K562 (cell line): Measurements from ENCODE around the gene PGAM2. TPM values are rescaled to one million over a fixed set of nuclear protein-coding genes. Genes with fewer than 3 reads are reported as not detected.
"Not testable (repeated sequence)": the region's sequence is repeated elsewhere in the genome, so short reads cannot be mapped to it uniquely, and the experiment has no call there.

ENCODE experiments used
- ATAC-seq: fragments of 200-7000 bp; cut with Tn5 transposase; 3 replicates; pipeline ENCODE4 v1.9.1; 2020; ENCODE audit warnings: moderate library complexity
- BruUV-seq: library from RNA; stranded (reverse); fragments of 400-500 nt; replicated peaks from 2 replicates; lab custom pipeline; 2021; lab: Mats Ljungman, UMichigan
- CTCF ChIA-PET: fragments of 300-600 bp; formaldehyde crosslinking; extraction: SDS; loops from one replicate; lab custom pipeline; 2021; ENCODE audit warnings: low intra/inter-chr PET ratio; lab: Yijun Ruan, JAX
- POLR2A ChIA-PET: fragments of 300-600, 350-650 bp; sonication (Branson Sonifier 250); formaldehyde crosslinking; extraction: SDS; loops from one replicate; lab custom pipeline; 2021; ENCODE audit warnings: antibody characterized with exemption, inconsistent platforms; lab: Yijun Ruan, JAX
- DNase-seq, 4 experiments: peaks; one replicate each; pipeline versions ENCODE4 v3.0.0 to v3.0.0-alpha.2; 2011 to 2018; ENCODE audit warnings: low spot score in 3 of 4, mixed read lengths in 3 of 4; ENCODE audit errors: extremely low read depth in 1 of 4
- FAIRE-seq: peaks from 2 replicates; lab custom pipeline; 2011; peaks lifted over from hg19 to GRCh38; lab: Jason Lieb, UNC
- H2AFZ ChIP-seq: 2 replicates; pipeline ENCODE4 v1.6.0; 2011; ENCODE audit warnings: low read depth, low read length, control low read depth, inconsistent platforms
- H3K27ac ChIP-seq: fragments of 200-600 bp; 3 replicates; pipeline ENCODE4 v1.8.0; 2011; ENCODE audit warnings: low read depth, mild to moderate bottlenecking, control low read depth, inconsistent platforms, low read length, moderate library complexity, mixed read lengths; ENCODE audit errors: extremely low read depth
- H3K27me3 ChIP-seq, 2 experiments: fragments of 300-600 bp in 1 of 2; 2 replicates in 1 of 2; 3 replicates in 1 of 2; pipeline versions ENCODE4 v1.6.0 to v1.8.0; 2011; ENCODE audit warnings: inconsistent platforms in 2 of 2, low read length in 2 of 2, mild to moderate bottlenecking in 1 of 2, mixed read lengths in 1 of 2, moderate library complexity in 1 of 2; ENCODE audit not compliant: control insufficient read depth in 2 of 2, insufficient read depth in 2 of 2
- H3K36me3 ChIP-seq: fragments of 300-600 bp; 3 replicates; pipeline ENCODE4 v1.8.0; 2011; ENCODE audit warnings: mild to moderate bottlenecking, low read length, inconsistent platforms; ENCODE audit not compliant: control insufficient read depth, insufficient read depth
- H3K4me1 ChIP-seq, 2 experiments: fragments of 200-600 bp in 1 of 2; replicated peaks in 1 of 2; 2 replicates in 1 of 2; 3 replicates in 1 of 2; pipeline versions ENCODE4 v1.5.1 to v1.8.0; 2011; ENCODE audit warnings: inconsistent platforms in 2 of 2, low read length in 2 of 2, mild to moderate bottlenecking in 1 of 2, mixed read lengths in 1 of 2, moderate library complexity in 1 of 2; ENCODE audit not compliant: control insufficient read depth in 2 of 2, insufficient read depth in 2 of 2
- H3K4me2 ChIP-seq: 2 replicates; pipeline ENCODE4 v1.6.1; 2011; ENCODE audit warnings: low read length, control low read depth, inconsistent platforms, mixed read lengths; ENCODE audit not compliant: insufficient read depth
- H3K4me3 ChIP-seq: fragments of 200-600 bp; sonication (generic), shearing (Covaris generic); 2 replicates; pipeline ENCODE4 v1.5.1; 2016; ENCODE audit warnings: control low read depth, inconsistent platforms
- H3K79me2 ChIP-seq: fragments of 200-600 bp; 3 replicates; pipeline ENCODE4 v1.8.0; 2011; ENCODE audit warnings: low read length, inconsistent platforms; ENCODE audit not compliant: control insufficient read depth, insufficient read depth
- H3K9ac ChIP-seq, 2 experiments: 2 replicates each; pipeline versions ENCODE4 v1.6.0 to v1.6.1; 2011; ENCODE audit warnings: low read depth in 2 of 2, low read length in 2 of 2, control low read depth in 1 of 2, inconsistent platforms in 1 of 2, mild to moderate bottlenecking in 1 of 2, mixed read lengths in 1 of 2; ENCODE audit not compliant: insufficient read depth in 1 of 2
- H3K9me1 ChIP-seq: one replicate; pipeline ENCODE4 v1.6.0; 2011; ENCODE audit warnings: inconsistent platforms, mild to moderate bottlenecking, low read length, moderate library complexity; ENCODE audit not compliant: control insufficient read depth, insufficient read depth
- H3K9me3 ChIP-seq: replicated peaks from 2 replicates; pipeline ENCODE4 v1.5.1; 2011; ENCODE audit warnings: low read depth, low read length, inconsistent platforms; ENCODE audit not compliant: control insufficient read depth, insufficient read depth
- H4K20me1 ChIP-seq: replicated peaks from 2 replicates; pipeline ENCODE4 v1.6.1; 2011; ENCODE audit warnings: low read length, inconsistent platforms, mixed read lengths; ENCODE audit not compliant: control insufficient read depth, insufficient read depth
- WGBS: fragments of 100-300 bp; shearing (Covaris generic); methylation state at CpG from one replicate; pipeline ENCODE4 v1.1.6; 2016; ENCODE audit warnings: low coverage, mixed read lengths; ENCODE audit not compliant: insufficient coverage; ENCODE audit errors: missing lambda C conversion rate; 5-methylcytosine and 5-hydroxymethylcytosine counted together
- in situ Hi-C: fragments of 300-500 bp; cut with MboI; formaldehyde crosslinking; loops from 4 replicates; pipeline ENCODE4 v1.15.0; 2018; ENCODE audit warnings: inconsistent platforms, mixed read lengths
- intact Hi-C: fragments of 100-400 bp; cut with micrococcal nuclease; formaldehyde crosslinking; loops from 2 replicates; pipeline ENCODE4 v1.14.2; 2022
- polyA plus RNA-seq, 8 experiments: library from polyadenylated mRNA; depleted of rRNA in 4 of 8; stranded (reverse) in 5 of 8; unstranded in 3 of 8; fragments of >200 nt; fragmentation: Nextera tagmentation in 2 of 8; fragmentation: Illumina TruSeq in 1 of 8; extraction: Ambion mirVana in 2 of 8; extraction: Trizol in 1 of 8; gene quantifications; 2 replicates each; pipeline versions ENCODE4 v1.2.1 to v1.2.3, GENCODE V29; 2011 to 2014; ENCODE audit warnings: inconsistent platforms in 1 of 8, missing spikeins in 1 of 8
- total RNA-seq, 7 experiments: library from RNA; depleted of rRNA in 6 of 7; stranded (reverse); fragments of >200 nt in 6 of 7; fragmentation: Illumina TruSeq in 2 of 7; extraction: Trizol in 2 of 7; gene quantifications; 2 replicates each; pipeline versions ENCODE4 v1.2.1 to v1.2.3, GENCODE V29; 2011 to 2021; ENCODE audit warnings: low replicate concordance in 1 of 7

Gene PGAM2
- total and polyA plus RNA-seq, 9 of the 15 experiments (the other 6 are each of a cell fraction or from before 2014, with no cell fraction given) = not detected

DNA sequence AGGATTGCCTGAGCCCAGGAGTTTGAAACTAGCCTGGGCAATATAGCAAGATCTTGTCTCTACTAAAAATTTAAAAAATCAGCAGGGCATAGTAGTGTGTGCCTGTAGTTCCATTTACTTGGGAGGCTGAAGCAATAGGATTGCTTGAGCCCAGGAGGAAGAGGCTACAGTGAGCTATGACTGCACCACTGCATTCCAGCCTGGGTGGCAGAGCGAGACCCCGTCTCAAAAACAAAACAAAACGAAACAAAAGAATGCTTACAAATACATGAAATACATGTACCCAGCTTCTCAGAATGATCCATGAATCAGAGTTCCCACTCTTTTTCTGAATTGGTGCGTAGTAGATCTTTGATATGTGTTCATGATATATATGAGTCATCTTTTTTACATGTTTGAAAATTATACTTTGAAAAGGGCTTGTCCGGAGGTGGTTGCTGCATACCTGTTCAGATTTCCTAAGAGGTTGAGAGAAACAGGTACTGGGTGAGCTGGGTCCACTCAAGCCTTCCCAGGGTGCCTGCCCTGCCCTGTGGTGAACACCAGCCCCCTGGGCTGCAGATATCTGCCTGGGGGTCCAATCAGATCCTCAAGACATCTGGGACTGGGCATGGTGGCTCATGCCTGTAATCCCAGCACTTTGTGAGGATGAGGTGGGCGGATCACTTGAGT is 42.4 kb downstream of the PGAM2 start:
- H3K4me1 ChIP-seq, POLR2A ChIA-PET, H3K27ac ChIP-seq, H3K9me3 ChIP-seq, in situ Hi-C loops, H3K27me3 ChIP-seq, H2AFZ ChIP-seq, H3K4me3 ChIP-seq, H3K79me2 ChIP-seq, DNase-seq, CTCF ChIA-PET, FAIRE-seq, H3K9ac ChIP-seq, ATAC-seq, H3K36me3 ChIP-seq, H3K9me1 ChIP-seq, BruUV-seq, H3K4me2 ChIP-seq, H4K20me1 ChIP-seq: not testable (repeated sequence)
- 5% methylated on average over 5 of the region's 6 CpGs for WGBS
- intact Hi-C loops = loop anchor here (5.0 kb wide), 1 partner anchor 44 kb away; the partner anchor contains the start of gene PGAM2

DNA sequence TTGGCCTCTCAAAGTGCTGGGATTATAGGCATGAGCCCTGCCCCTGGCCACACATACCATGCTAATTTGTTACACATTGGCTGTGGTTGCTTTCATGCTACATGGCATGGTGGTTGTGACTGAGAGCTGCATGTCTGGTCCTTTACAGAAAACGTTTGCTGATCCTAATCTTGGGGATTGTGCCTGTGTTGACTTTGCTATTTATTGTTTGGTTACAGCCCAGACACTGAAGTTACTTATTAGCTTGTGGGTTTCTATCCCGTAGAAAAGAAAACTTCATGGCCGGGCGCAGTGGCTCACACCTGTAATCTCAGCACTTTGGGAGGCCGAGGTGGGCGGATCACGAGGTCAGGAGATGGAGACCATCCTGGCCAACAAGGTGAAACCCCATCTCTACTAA is 43.3 kb downstream of the PGAM2 start:
- H3K27me3 ChIP-seq, H2AFZ ChIP-seq, in situ Hi-C loops, DNase-seq, H3K4me1 ChIP-seq, H3K27ac ChIP-seq, H3K79me2 ChIP-seq, FAIRE-seq, CTCF ChIA-PET, H3K9me3 ChIP-seq, H4K20me1 ChIP-seq, H3K36me3 ChIP-seq, POLR2A ChIA-PET, ATAC-seq, H3K4me2 ChIP-seq, H3K9me1 ChIP-seq, H3K4me3 ChIP-seq, H3K9ac ChIP-seq, BruUV-seq: not testable (repeated sequence)
- WGBS = 24% methylated on average over 6 of the region's 7 CpGs
- intact Hi-C loops = loop anchor here (5.0 kb wide), 1 partner anchor 45 kb away; the partner anchor contains the start of gene PGAM2
